ENCODE data around the gene SELENBP1. TPM values are rescaled to one million over a fixed set of nuclear protein-coding genes. Genes with fewer than 3 reads are reported as not detected.

Gene SELENBP1
- total RNA-seq, 2 donors from 2014 or later: 35.4 to 39.2 TPM

GRCh38 chr1:151367658-151368392, 4.7 kb downstream of the SELENBP1 start:
- Histone ChIP-seq H3K36me3 (ENCODE audit: control insufficient read depth, insufficient read depth, low read length) (no peaks in the 10 kb centered on the region), H3K27me3 (ENCODE audit: control insufficient read depth, insufficient read depth, low read length, poor library complexity, severe bottlenecking) (no peaks in the 10 kb centered on the region), H3K4me3 (ENCODE audit: low read length) (no peak overlapping the region), H3K9me3 (ENCODE audit: control insufficient read depth, low read length) (peaks cover 5% of the 10 kb centered on the region), H3K4me1 (ENCODE audit: control insufficient read depth, insufficient read depth, low read length) (peaks cover 6% of the 10 kb centered on the region), H3K9ac (ENCODE audit: extremely low read depth, low read length, poor library complexity, severe bottlenecking) (no peak overlapping the region), H3K27ac (ENCODE audit: low read depth, low read length) (no peak overlapping the region)
- Mint-ChIP-seq H3K27ac (no peak overlapping the region), H3K27me3 (ENCODE audit: insufficient read depth) (no peaks in the 10 kb centered on the region), H3K36me3 (ENCODE audit: low read depth) (peaks cover 35% of the 10 kb centered on the region), H3K9me3 (peaks cover 10% of the 10 kb centered on the region), H3K4me3 (no peak overlapping the region), H3K4me1 (peaks cover 10% of the 10 kb centered on the region)
- WGBS, 2 experiments (ENCODE audit: insufficient coverage in 1 of 2, insufficient read length in 1 of 2): 88 to 95% methylated on average over 5 to 8 of the region's 8 CpGs
- TF ChIP-seq, protein P1, sequence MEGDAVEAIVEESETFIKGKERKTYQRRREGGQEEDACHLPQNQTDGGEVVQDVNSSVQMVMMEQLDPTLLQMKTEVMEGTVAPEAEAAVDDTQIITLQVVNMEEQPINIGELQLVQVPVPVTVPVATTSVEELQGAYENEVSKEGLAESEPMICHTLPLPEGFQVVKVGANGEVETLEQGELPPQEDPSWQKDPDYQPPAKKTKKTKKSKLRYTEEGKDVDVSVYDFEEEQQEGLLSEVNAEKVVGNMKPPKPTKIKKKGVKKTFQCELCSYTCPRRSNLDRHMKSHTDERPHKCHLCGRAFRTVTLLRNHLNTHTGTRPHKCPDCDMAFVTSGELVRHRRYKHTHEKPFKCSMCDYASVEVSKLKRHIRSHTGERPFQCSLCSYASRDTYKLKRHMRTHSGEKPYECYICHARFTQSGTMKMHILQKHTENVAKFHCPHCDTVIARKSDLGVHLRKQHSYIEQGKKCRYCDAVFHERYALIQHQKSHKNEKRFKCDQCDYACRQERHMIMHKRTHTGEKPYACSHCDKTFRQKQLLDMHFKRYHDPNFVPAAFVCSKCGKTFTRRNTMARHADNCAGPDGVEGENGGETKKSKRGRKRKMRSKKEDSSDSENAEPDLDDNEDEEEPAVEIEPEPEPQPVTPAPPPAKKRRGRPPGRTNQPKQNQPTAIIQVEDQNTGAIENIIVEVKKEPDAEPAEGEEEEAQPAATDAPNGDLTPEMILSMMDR (conservative IDR thresholded peaks at IDR 0.05): no peak
- no peak for DNase-seq

- Mint-ChIP-seq H3K36me3 (ENCODE audit: low read depth) (peaks cover 46% of the 10 kb centered on the region), H3K9me3 (peaks cover 30% of the 10 kb centered on the region), H3K27ac (no peak overlapping the region), H3K27me3 (ENCODE audit: insufficient read depth) (no peaks in the 10 kb centered on the region), H3K4me1 (no peaks in the 10 kb centered on the region), H3K4me3 (no peak overlapping the region)
- Histone ChIP-seq H3K9me3 (ENCODE audit: control insufficient read depth, low read length) (peaks cover 17% of the 10 kb centered on the region), H3K27ac (ENCODE audit: low read depth, low read length) (no peak overlapping the region), H3K36me3 (ENCODE audit: control insufficient read depth, insufficient read depth, low read length) (no peaks in the 10 kb centered on the region), H3K9ac (ENCODE audit: extremely low read depth, low read length, poor library complexity, severe bottlenecking) (no peak overlapping the region), H3K4me3 (ENCODE audit: low read length) (no peak overlapping the region), H3K27me3 (ENCODE audit: control insufficient read depth, insufficient read depth, low read length, poor library complexity, severe bottlenecking) (no peaks in the 10 kb centered on the region), H3K4me1 (ENCODE audit: control insufficient read depth, insufficient read depth, low read length) (no peaks in the 10 kb centered on the region)
- 97 to 100% methylated on average over 2 to 4 of the region's 4 CpGs for WGBS, 2 experiments (ENCODE audit: insufficient coverage in 1 of 2, insufficient read length in 1 of 2)
- DNase-seq: no peak
- TF ChIP-seq, protein P1 (conservative IDR thresholded peaks at IDR 0.05): peak; percentile 45
Observed at GRCh38 chr1:151364996-151365395, 7.5 kb downstream of the SELENBP1 start.

DNA sequence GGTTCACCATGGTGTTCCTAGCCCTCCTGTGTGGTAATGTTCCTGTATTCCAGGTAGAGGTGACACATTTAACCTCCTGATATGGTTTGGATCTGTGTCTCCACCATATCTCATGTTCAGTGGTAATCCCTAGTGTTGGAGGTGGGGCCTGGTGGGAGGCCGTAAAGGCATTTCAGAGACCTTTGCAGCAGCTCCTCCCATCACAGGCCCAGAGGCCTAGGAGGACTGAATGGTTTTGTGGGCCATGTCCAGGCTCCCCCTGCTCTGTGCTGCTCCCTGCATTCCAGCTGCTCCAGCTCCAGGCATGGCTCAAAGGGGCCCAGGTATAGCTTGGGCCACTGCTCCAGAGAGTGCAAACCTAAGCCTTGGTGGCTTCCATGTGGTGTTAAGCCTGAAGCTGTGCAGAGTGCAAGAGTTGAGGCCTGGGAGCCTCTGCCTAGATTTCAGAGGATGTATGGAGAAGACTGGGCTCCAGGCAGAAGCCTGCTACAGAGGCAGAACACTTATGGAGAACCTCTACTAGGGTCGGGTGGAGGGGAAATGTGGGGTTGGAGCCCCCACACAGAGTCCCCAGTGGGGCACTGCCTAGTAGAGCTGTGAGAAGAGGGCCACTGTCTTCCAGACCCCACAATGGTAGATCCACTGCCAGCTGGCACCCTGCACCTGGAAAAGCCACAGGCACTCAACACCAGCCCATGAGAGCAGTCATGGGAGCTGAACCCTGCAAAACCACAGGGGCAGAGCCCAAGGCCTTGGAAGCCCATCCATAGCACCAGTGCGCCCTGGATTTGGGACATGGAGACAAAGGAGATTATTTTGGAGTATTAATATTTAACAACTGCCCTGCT, 10.0 kb downstream of the SELENBP1 start:
- Mint-ChIP-seq H3K4me1 (no peaks in the 10 kb centered on the region), H3K9me3 (peaks cover 30% of the 10 kb centered on the region), H3K27me3 (ENCODE audit: insufficient read depth) (no peaks in the 10 kb centered on the region), H3K36me3 (ENCODE audit: low read depth) (peaks cover 45% of the 10 kb centered on the region), H3K4me3 (no peak overlapping the region), H3K27ac (no peak overlapping the region)
- Histone ChIP-seq H3K4me1 (ENCODE audit: control insufficient read depth, insufficient read depth, low read length) (no peaks in the 10 kb centered on the region), H3K4me3 (ENCODE audit: low read length) (peak overlapping the region; percentile 35), H3K9ac (ENCODE audit: extremely low read depth, low read length, poor library complexity, severe bottlenecking) (no peak overlapping the region), H3K36me3 (ENCODE audit: control insufficient read depth, insufficient read depth, low read length) (no peaks in the 10 kb centered on the region), H3K27me3 (ENCODE audit: control insufficient read depth, insufficient read depth, low read length, poor library complexity, severe bottlenecking) (no peaks in the 10 kb centered on the region), H3K9me3 (ENCODE audit: control insufficient read depth, low read length) (peaks cover 17% of the 10 kb centered on the region), H3K27ac (ENCODE audit: low read depth, low read length) (no peak overlapping the region)
- TF ChIP-seq, protein P1 (conservative IDR thresholded peaks at IDR 0.05): no peak
- DNase-seq: no peak
- 88 to 91% methylated on average over 2 to 3 of the region's 3 CpGs for WGBS, 2 experiments (ENCODE audit: insufficient coverage in 1 of 2, insufficient read length in 1 of 2)

All from endodermal cell (in vitro differentiated cells).